ENCODE data around the gene TMEM263. TPM values are rescaled to one million over a fixed set of nuclear protein-coding genes. Genes with fewer than 3 reads are reported as not detected.

The TMEM263 gene
- total RNA-seq (10 to 100 TPM; 26.8 to 59.2 (median 36.3) TPM), polyA plus RNA-seq (10 to 100 TPM; 11.6 to 37.3 TPM)
- long read RNA-seq, donor 1, transcript TMEM263-204 (3 exons, 3,349 nt): major isoform, 18 of 39 reads
- long read RNA-seq, donor 1, transcript TMEM263-201 (4 exons, 3,362 nt): minor isoform, 13 of 39 reads
- long read RNA-seq, donor 1, partial matches to known transcripts: 0 of 39 reads
- long read RNA-seq, donor 1, other reads (novel, unspliced or antisense): 6 of 39 reads
- long read RNA-seq, donor 2, transcript TMEM263-204 (3 exons, 3,349 nt): minor isoform, 41 of 106 reads
- long read RNA-seq, donor 2, transcript TMEM263-201 (4 exons, 3,362 nt): major isoform, 48 of 106 reads
- long read RNA-seq, donor 2, partial matches to known transcripts: 0 of 106 reads
- long read RNA-seq, donor 2, other reads (novel, unspliced or antisense): 11 of 106 reads
- long read RNA-seq, donor 3, transcript TMEM263-204 (3 exons, 3,349 nt): major isoform, 37 of 71 reads
- long read RNA-seq, donor 3, transcript TMEM263-201 (4 exons, 3,362 nt): minor isoform, 23 of 71 reads
- long read RNA-seq, donor 3, partial matches to known transcripts: 0 of 71 reads
- long read RNA-seq, donor 3, other reads (novel, unspliced or antisense): 8 of 71 reads

GRCh38 chr12:106955377-106956047 lies at the start of gene TMEM263:
TMEM263 (plus strand) TSS chr12:106955907; CDS start chr12:106967117, 11,210 bp downstream.
- intact Hi-C loops (cut with DNase I): loop anchor here in 6 of 10 donors (1.0 to 10.0 kb wide), 9 partner anchors 31 to 181 kb away; partner anchors contain the start of genes CRY1 (in 5 of the 6), MTERF2 (in 4 of the 6) and RIC8B (in 1 of the 6)

GRCh38 chr12:106906715-106907114 lies 49.0 kb upstream of the TMEM263 start:
- intact Hi-C loops (cut with DNase I): no loop called here
- peaks cover 0 to 12% (median 8%) of the 10 kb centered on the region in 12 donors for H3K4me1 ChIP-seq
- H3K9me3 ChIP-seq: no peaks in the 10 kb centered on the region
- H3K36me3 ChIP-seq: no peaks in the 10 kb centered on the region
- WGBS, 4 donors: 70 to 86% (median 79%) methylated on average over 2 of the region's 2 CpGs
- peaks cover 0 to 86% (median 0%) of the 10 kb centered on the region in 9 donors for H3K27me3 ChIP-seq
- TF ChIP-seq POLR2A (IDR thresholded peaks at IDR 0.05) (no peak), CTCF (IDR thresholded peaks at IDR 0.05) (no peak)
- H3K27ac ChIP-seq: no peak overlapping the region
- ATAC-seq (no peak), DNase-seq (no peak)
- H3K4me3 ChIP-seq: no peak overlapping the region

More at GRCh38 chr12:106955377-106956047, at the start of gene TMEM263:
- Histone ChIP-seq H3K27me3 (no peaks in the 10 kb centered on the region), H3K4me3 (peak within 1 kb of the TSS; percentile 59 to 98 (median 90)), H3K9me3 (no peaks in the 10 kb centered on the region), H3K27ac (peak within 1 kb of the TSS; percentile 95 to 100 (median 99)), H3K36me3 (peaks cover 0 to 13% (median 0%) of the 10 kb centered on the region in 9 donors), H3K4me1 (peaks cover 0 to 43% (median 25%) of the 10 kb centered on the region in 12 donors)
- TF ChIP-seq CTCF (IDR thresholded peaks at IDR 0.05) (peak in 3 of 12 donors; percentile 7 to 26 (median 8)), POLR2A (IDR thresholded peaks at IDR 0.05) (peak; percentile 72 to 96)
- ATAC-seq: peak; percentile 88 to 96 (median 92)
- 0 to 1% (median 0%) methylated on average over 24 to 88 of the region's 88 CpGs for WGBS, 4 donors
- peak; percentile 96 to 98 (median 97) for DNase-seq

GRCh38 chr12:106907411-106907810 lies 48.3 kb upstream of the TMEM263 start:
- 69 to 79% (median 76%) methylated on average over 5 of the region's 5 CpGs for WGBS, 4 donors
- Histone ChIP-seq H3K27ac (no peak overlapping the region), H3K27me3 (peaks cover 0 to 86% (median 0%) of the 10 kb centered on the region in 9 donors), H3K9me3 (no peaks in the 10 kb centered on the region), H3K4me1 (peaks cover 0 to 12% (median 8%) of the 10 kb centered on the region in 12 donors), H3K4me3 (no peak overlapping the region), H3K36me3 (no peaks in the 10 kb centered on the region)
- intact Hi-C loops (cut with DNase I): no loop called here
- ATAC-seq (no peak), DNase-seq (no peak)
- TF ChIP-seq CTCF (IDR thresholded peaks at IDR 0.05): no peak
- TF ChIP-seq POLR2A (IDR thresholded peaks at IDR 0.05): no peak
